Measurements from ENCODE around the gene TMEM151B.
"Not testable (repeated sequence)": the region's sequence is repeated elsewhere in the genome, so short reads cannot be mapped to it uniquely, and the experiment has no call there.

Gene TMEM151B

DNA sequence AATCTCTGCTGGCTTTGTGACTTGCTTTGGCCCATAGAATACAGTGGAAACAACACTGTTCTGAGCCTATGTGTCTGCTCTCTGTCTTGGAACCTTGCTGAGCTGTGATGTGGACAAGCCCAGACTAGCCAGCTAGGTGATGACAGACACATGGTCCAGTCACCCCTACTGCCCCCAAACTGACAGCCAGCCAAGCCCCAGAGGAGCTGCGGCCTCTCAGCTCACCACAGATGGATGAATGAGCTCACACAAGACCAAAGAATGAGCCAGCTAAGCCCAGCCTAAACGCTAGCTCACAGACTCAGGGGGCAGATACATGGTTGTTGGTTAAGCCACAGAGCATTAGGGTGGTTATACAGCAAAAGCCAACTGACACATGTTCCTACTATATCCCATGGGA lies 38.8 kb downstream of the TMEM151B start:
- DNase-seq = no peak

DNA sequence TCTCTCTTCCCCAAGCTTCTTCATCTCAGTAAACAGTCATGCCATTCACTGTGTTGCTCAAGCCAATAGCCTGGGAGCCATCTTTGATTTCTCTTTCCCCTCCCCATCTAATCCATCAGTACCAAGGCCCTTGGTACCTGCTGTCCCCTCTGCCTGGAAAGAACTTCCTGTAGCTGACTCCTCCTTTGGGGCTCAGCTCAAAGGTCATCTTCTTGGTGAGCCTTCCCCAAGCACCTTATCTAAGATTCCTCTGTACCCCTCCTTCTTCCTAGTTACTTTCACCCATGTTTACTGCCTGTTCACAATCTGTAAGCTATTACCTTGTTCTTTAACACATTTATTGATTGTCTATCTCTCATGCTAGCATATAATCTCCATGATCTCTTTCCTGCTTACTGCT lies 39.4 kb downstream of the TMEM151B start:
- no peak for DNase-seq

DNA sequence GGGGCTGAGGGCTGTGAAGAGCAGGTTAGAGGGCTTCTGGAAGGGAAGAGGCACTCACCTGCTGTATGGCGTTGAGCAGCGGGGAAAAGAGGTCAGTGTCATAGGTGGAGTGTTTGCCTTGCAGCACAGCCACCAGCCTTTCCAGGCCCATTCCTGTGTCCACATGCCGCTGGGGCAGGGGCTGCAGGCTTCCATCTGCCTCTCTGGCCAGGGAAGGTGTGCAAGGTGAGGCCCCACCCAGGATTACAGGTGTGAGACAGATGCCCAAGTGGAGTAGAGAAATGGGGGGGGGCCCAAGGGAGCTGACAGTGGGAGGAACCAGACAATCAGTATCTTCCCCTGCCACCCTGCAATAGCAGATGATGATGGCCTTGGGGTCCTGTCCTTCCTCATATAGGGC lies 40.0 kb downstream of the TMEM151B start:
- no peak for DNase-seq

DNA sequence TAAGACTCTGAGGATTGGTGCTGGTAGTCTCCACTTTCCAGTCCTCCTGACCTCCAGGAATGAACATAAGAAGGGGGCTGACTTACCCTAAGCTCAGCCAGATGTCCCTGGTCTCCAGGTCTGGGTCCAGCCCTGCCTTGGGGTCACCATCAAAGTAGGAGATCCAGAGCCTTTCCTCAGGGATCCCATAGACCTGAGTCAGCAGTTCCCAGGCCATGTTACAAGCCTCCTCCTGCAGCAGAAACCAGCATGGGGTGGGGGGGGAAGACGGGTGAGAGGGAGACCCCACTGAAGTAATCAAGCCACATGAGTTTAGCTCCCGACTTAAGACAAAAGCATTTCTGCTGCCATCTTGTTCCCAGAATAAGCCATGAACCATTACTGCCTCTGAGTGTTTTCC lies 41.1 kb downstream of the TMEM151B start:
- DNase-seq = no peak

DNA sequence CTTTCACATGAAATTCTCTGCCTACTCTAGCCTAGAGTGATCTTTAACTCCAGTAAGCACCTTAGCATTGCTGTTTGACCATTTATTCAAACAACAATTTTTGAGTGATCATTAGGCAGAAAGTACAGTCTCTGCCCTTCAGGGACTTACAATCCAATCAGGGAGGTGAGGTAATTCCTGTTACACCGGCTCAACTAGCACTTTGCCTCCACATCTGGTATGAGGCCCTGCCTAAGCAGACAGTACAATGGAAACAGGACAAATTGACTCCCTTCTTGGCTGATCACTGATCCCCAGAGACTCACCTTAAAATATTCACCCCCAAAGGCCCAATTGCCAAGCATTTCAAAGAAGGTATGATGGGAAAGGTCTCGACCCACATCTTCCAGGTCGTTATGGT lies 41.5 kb downstream of the TMEM151B start:
- DNase-seq = no peak

DNA sequence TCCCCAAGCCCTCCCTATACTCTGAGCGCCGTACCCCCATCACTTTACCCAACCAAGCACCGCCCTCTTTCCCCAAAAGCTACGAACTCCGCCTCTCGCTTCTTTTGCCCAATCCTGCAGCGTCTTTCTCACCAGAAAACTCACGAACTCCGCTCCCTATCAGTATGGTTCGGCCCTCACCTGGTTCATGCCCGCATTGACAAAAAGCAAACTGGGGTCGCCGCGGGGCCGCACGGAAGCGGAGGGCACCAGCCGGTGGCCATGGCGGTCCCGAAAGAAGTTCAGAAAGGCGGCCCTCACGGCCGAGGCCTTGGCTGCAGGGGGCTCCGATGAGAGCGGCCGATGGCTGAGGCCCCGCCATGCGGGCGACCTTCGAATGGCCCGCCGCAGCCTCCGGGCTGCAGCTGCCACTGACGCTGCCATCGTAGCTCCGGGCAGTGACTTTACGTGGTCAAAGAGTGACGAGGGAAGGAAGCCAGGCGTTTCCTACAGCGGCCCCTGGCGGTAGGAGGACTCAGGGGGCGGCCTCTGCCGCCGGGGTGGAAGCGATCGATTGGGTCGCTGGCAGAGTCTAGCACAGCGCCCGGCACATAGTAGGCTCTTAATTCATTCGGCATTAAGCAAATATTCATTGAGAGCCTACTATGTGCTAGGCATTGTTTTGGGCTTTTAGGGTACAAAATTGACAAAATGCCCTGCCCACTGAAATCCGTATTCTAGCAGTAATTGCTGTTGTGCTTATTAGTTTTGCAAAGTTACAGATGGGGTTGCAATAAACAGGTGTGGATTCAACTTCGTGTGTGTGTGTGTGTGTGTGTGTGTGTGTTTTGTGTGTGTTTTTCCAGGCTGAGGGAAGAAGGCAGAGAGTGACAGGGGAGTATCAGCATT lies 42.9 kb downstream of the TMEM151B start, which contains the start of gene AARS2:
AARS2 (minus strand) TSS at position 447 of the 888 bp plus-strand sequence; CDS start at position 423, 24 bp downstream.
- peak; percentile 95 for DNase-seq

DNA sequence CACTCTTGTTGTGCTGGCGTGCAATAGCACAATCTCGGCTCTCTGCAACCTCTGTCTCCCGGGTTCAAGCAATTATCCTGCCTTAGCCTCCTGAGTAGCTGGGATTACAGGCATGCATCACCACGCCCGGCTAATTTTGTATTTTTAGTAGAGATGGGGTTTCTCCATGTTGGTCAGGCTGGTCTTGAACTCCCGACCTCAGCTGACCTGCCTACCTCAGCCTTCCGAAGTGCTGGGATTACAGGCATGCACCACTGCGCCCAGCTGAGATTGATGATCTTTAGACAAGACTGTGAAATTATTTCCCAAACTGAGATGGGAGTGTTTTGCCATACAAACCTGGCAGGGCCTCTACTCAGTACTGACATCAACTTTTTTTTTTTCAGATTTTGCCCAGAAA lies 44.4 kb downstream of the TMEM151B start:
- not testable (repeated sequence) for DNase-seq

DNA sequence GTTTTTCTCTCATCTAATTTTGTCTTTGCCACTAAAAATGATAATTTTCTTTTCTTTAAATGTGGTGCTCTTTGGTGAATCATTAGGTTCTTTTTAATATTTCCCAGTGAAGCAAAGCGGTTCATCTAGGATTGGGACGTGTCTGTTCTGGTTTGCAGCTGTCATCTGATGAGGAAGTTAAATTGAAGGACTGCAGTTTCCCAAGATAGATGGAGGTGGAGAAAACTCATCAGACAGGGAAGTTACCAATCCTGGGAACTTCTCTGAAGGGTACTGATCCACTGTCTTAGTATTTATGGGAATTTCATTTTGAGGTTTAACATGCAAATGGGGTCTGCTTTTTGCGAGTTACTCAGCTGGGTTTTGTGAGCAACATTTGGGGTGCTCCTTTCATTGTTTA lies 45.3 kb downstream of the TMEM151B start:
- no peak for DNase-seq

DNA sequence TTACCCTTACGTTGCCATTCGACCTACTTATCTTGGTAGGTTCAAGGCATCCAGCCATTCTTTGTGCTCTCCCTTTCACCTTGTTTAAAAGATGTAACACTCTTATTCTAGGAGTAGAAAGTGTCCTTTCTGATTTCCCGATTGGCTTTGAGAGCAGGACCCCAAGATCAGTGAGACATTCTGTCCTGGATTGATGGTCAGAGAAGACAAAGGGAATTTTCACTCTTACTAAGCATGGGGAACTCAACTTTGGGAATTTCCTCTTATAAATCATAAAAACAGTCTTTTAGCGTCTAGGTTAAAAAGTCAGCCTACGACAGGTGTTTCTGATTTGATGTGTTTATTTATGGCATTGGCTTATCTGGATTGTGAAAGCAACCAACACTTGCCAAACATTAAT lies 45.7 kb downstream of the TMEM151B start:
- no peak for DNase-seq

DNA sequence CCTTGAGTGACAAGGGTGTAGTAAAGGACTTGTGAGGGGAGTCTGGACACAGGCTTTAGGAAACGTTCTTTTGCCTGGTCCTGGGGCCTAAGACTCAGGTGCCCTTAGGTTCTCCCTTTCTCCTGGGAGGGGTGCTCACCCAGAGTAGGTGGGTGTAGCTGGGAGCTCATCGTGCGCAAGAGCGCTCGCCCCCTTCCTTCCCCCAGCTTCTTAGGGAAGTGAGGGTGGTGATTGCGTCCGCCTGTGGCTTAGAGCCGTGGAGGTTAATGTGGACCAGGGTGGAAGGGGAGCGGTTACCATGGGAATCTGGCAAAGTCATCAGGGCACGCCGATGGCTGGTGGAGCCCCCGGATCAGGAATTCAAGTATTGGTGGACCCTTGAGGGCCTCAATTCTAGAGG lies 46.2 kb downstream of the TMEM151B start:
- DNase-seq = no peak

DNA sequence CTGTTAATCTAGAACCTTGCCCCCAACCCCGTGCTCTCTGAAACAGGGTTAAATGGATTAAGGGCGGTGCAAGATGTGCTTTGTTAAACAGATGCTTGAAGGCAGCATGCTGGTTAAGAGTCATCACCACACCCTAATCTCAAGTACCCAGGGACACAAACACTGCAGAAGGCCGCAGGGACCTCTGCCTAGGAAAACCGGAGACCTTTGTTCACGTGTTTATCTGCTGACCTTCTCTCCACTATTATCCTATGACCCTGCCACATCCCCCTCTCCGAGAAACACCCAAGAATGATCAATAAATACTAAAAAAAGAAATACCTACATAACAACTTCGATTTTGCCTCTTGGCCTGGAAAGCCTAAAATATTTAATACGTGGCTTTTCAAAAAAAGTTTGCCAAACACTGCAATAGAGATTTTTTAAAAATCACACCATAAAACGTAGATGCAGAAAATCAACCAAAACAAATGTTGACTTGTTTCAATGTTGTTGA lies 46.9 kb downstream of the TMEM151B start:
- DNase-seq = not testable (repeated sequence)

DNA sequence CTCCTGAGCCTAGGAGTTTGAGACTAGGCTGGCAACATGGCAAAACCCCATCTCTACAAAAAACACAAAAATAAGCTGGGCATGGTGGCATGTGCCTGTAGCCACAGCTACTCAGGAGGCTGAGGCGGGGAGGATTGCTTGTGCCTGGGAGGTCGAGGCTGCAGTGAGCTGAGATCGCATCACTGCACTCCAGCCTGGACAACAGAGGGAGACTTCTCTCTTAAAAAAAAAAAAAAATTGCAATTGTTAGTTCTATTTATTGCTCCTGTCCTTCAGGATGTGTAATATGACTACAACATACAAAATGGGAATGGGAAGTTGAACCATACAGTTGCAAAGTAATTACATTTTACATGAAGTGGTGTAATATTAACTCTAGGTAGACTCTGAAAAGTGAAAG lies 51.0 kb downstream of the TMEM151B start:
- no peak for DNase-seq

DNA sequence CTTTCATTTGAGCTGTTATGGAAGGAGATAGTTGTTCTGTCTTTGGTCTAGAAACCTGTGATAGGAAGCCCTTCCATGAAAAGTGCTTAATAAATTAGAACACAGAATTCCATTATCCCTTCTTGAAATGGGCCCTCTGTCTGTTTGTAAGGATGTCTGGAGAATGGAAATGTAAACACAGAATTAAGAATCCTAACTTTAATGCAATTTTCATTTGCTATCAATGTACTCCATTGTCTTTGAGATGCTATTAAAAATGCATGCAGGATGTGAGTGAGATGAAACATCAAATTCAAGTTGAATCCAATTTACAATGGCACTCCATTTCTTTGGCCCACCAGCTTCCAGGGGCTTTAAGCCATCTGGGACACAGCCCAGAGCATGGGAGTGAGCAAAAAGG lies 56.8 kb downstream of the TMEM151B start:
- no peak for DNase-seq

DNA sequence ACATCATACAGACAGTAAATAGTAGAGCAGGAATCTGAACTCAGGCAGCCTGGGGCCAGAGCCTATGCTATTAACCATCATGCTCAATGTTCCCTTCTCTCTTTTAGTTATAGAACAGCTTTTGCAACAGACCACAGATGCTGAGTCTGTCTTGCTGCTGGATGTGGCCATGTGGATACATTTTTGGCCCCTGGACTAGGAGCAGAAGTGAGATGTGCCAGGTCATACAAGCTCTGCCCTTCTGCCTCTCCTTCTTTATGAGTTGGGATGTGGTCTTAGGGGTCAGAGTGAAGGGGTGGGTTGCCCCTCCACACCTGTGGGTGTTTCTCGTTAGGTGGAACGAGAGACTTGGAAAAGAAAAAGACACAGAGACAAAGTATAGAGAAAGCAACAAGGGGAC lies 57.5 kb downstream of the TMEM151B start:
- DNase-seq = no peak

DNA sequence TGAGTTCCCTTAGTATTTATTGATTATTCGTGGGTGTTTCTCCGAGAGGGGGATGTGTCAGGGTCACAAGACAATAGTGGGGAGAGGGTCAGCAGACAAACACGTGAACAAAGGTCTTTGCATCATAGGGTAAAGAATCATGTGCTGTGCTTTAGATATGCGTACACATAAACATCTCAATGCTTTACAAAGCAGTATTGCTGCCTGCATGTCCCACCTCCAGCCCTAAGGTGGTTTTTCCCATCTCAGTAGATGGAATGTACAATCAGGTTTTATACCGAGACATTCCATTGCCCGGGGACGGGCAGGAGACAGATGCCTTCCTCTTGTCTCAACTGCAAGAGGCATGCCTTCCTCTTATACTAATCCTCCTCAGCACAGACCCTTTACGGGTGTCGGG lies 58.0 kb downstream of the TMEM151B start:
- not testable (repeated sequence) for DNase-seq

DNA sequence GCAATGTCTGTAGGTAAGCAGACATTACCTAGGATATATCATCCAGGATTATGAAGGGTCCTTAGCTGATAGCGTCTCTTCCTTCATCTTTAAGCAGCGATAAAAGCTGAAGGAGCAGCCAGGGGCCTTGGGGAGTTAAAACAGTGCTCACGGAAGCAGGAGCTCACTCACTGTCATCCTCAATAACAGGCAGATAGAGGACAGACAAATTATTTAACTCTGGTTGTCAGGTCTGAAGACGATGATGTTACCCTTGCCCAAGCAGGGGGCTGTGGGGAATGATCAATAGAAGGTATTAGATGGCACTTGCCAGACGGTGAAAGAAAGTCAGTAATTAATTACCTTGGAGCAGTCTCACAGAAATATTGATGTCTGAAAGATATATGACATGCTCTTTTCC lies 59.6 kb downstream of the TMEM151B start:
- no peak for DNase-seq

DNA sequence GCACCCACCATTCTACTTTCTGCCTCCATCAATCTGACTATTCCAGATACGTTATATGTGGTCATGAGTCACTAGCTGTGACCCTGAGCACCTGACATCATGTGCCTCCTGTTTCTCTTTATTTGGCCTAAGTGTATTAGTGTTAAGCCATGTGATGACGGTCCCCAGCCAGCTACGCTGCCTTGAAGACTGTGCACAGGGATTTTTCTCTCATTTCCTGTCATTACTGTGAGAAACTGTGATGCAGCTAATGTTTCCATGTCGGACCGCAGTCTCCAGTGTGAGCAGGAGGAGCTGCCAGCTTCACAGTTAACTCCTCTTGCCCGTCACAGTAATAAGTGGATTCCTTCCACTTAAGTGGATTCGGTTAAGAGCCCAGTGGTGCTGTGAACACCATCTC lies 62.3 kb downstream of the TMEM151B start:
- DNase-seq = no peak

DNA sequence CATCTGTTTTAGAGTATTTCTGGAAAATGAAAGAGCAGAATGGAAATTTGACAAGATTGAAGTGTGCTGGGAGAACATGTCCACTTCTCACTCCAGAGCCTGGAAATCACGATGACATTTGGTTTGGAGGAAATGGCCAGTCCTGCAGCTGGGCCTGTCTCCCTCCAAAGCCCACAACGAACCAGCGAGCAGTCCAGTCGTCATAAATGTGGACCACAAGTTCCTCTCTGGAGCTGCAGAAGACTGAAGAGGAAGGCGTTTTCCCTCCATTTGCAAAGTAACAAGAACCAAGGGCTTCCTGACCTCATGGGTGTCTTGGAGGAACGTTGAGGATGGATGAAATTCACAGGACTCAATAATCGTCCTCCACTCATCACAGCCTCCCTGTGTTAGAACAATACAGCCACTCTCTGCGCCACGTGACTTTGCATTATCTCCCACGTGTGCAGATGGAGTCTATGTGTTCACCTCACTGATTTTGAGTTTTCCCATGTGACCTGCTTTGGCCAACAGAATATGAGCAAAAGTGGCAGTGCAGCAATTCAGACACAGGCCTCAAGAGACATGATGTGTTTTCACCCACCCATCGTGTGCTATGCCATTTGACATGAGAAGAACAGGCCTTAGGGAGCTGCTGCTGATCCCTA lies 63.1 kb downstream of the TMEM151B start:
- DNase-seq = no peak

DNA sequence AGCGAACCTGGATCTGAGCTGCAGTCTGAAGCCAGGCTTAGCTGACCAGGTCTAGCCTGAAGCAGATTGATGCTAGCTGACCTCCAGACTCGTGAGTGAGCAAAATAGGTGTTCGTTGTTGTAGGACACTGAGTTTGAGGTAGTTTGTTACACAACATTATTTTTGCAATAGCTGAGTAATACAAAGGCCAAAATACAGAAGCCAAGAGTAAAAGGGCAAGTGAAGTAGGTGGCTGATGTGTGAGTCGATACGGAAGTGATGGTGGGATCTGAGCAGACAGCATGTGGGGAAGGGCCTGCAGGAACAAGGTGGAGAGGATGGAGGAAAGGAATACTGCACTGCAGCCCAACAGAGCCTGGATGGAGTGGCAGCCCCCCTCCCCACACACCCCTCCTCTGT lies 63.7 kb downstream of the TMEM151B start:
- no peak for DNase-seq

DNA sequence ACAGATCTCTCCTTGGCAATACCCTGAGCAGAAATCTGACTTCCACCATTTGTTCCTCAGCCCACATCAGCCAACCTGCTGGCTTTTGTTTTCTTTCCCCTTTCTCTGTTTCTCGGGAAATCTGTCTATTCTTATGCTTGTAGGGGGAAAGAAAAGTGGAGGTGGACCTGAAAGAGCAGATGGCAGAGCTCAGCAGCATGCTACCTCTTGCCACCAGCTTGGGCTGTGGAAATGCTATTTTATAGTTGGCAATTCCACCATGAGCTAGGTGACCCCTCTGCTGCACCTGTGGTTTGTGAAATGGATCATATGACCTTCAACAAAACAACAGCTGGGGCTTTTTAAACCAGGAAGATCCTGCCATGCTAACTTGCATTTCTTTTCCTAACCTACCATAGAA lies 65.4 kb downstream of the TMEM151B start:
- no peak for DNase-seq

DNA sequence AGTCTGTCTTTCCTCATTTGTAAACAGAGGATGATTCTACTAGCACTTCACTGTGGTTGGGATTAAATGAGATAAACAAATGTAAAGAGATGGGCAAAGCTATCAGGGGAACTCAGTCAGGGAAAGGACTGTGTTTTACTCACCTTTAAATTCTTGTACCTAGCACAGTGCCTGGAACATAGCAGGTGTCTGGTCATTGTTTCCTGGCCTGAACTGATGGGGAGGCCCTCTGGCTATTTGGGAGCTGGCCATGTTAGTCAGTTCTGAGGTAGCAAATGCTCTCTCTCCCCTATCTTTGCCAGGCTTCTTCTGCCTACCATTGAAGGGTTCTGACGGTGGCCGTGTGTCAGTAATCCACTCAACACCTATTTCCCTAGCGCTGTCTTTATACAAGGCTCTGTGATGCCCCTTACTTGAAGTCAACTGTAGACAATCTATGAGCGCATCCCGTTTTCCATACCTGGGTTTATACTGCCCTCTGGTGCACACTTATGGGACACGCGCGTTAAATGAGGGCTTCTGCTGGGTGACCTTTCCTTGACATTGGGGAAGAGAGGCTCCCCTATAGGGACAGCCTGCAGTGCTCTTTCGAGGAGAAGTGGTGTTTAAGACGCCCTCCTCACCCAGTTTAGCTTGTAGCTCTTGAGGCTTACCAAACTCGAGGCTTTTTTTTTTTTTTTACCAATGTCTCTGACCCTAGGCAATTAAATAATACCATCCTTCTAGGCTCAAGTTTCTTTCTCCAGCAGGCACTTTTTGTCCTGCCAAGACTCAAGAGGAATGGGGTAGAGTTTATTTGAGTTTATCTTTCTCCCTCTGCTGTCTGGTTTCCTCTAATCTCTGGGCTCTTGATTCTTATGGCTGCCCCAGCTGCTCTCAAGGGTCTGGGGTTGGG lies 68.2 kb downstream of the TMEM151B start:
- DNase-seq = peak; percentile 69

DNA sequence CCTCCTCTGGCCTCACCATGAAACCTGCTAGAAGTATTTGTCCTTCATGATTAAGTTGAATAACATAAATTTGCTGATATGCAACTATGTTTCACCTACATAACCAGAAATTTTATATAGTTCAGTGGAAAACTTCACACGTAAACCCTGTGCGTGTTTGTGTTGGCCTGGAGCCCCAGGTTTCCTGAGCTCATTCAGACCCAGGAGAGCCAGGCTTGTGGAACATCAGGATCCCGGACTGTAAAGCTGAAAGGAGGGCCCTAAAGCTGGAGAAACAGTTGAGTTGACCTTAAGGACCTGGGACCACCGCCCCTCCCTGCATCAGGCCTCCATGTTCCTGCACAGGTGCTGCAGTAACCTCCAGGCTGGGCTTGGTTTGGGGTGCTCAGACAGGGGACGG lies 69.1 kb downstream of the TMEM151B start:
- no peak for DNase-seq
